CD4-positive, alpha-beta T cell treated with Interleukin-17A for 1 hour (primary cell): ENCODE results near the gene GINS2.
A peak's percentile ranks its signal among the peaks of the same experiment; 100 is the strongest.

Experiments used
- DNase-seq: peaks from one replicate; pipeline ENCODE4 v3.0.0-alpha.2; 2020

The GINS2 gene

GRCh38 chr16:85652431-85653221 lies 36.1 kb downstream of the GINS2 start:
- DNase-seq, result peak; percentile 13

GRCh38 chr16:85651629-85652430 lies 36.9 kb downstream of the GINS2 start:
- no peak for DNase-seq

DNA sequence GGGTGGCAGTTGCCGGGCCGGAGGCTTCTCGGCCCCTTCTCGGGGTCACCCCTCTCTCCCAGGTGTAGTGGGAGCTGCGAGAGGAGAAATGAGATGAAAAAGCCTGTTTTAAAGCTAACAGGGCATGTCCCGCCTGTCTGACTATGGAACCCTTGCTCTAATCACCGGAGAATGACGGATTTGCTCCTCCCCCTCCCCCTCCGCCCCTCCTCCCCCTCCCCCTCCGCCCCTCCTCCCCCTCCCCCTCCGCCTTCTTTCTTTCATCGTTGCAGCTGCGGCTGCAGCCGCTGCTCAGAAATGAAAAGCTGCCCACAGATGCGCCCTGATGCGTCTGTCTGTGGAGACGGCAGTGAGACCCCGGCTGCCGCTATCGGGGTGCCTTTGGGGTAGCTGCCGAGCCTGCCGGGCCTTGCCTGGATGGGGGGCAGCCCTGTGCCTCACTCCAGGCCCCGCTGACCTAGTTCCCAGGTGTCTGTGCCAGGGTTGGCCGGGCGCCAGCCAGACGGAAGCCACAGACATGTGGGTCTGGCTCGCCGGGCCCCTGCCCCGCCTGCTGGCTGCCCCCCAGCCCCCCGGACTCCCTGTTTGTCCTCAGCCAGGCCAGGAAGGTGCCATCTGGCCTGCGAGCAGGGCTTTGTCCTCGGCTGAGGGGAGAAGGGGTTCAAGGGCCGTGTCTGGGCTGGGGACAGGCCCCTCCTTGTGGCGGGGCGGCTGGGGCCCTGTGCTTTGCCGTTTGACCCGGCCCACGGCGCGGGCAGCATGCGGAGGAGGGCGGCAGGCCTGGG lies 37.7 kb downstream of the GINS2 start:
- DNase-seq, result no peak

GRCh38 chr16:85650135-85650843 lies 38.5 kb downstream of the GINS2 start:
- no peak for DNase-seq

GRCh38 chr16:85649411-85650134 lies 39.2 kb downstream of the GINS2 start:
- no peak for DNase-seq

DNA sequence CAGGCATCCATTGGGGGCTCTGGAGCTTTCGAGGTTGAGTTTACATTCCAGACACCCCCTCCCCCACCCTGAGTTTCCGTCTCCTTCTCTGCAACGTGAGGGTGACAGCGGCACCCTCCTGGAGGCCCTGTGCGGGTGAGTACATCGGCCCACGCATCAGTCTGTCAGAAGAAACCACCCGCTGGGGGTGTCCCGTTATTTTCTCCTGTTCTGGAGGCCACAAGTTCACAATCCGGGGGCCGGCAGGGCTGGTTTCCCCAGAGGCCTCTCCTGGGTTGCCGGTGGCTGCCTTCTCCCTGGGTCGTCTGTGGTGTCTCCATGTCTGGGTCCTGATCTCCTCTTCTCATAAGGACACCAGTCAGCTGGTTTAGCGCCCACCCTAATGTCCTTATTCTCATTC lies 39.9 kb downstream of the GINS2 start:
- DNase-seq, result no peak

DNA sequence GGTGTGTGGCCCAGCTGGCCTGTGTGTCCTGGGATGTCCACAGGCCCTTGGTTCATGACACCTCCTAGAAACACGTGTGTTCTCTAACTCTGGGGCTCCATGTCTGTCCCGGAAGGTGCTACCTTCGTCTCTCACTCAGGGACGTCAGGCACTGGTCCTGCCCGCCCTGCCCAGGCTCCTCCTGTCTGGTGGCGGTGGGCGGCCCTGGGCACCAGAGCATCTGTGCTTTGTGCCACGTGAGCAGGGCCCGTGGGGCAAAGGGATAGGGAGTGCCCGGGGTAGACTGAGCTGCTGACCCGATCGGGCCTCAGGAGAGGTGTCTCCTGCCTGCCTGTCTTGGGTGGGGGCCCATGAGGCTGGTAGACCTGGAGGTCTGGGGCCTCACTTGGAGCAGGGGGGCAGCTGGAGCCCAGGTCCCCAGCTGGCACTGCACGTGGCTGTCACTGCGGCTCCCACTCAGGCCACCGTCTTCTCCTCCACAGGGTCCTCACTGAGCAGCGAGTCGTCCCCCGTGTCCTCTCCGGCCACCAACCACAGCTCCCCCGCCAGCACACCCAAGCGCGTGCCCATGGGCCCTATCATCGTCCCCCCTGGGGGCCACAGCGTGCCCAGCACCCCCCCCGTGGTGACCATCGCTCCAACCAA lies 40.6 kb downstream of the GINS2 start:
- DNase-seq, result no peak

DNA sequence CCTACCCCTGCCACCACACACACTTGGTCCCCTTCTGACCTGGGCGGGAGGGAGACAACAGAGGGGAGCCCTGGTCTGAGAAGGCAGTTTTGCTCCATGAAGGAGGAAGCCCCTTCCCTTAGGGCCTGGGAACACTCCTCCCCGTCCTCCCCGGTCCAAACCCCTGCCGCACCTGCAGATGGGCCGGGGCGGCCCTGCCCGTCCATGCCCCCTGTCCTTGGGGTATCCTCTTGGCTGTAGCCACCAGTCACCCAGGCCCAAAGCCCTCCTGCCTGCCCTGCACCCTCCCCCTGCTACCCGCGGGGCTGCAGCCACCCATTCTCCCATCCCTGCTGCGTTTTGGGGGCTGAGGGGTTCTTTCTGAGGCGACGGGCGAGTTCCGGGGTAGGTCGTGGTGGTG lies 41.8 kb downstream of the GINS2 start:
- no peak for DNase-seq

DNA sequence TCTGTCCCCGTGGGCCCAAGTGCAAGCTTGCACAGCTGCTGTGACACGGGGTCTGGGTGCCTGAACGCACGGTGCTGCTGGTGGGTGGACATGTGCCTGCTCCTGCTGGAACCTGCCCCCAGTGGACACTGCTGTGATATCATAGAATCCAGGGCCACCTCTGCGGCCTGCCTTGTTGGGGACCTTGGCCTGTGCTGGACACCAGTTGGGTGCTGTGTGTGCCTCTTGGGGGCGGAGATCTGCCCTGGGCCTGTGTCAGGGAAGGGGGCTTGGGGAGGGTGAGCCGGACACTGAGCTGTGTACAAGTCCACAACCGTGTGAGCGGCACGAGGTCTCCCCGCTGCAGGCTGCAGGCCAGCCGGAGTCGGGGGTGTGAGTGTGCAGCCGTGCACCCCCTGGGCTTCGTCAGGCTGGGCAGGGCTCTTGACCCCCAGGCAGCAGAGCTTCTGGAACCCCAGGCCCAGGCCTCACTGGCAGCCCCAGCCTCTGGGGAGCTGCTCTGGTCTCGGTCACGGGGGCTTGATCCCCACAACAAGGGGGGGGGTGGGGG lies 42.3 kb downstream of the GINS2 start:
- no peak for DNase-seq

- DNase-seq, result no peak
Measured at GRCh38 chr16:85645021-85645589, 43.6 kb downstream of the GINS2 start.

GRCh38 chr16:85644093-85644712 lies 44.6 kb downstream of the GINS2 start:
- DNase-seq, result no peak

DNA sequence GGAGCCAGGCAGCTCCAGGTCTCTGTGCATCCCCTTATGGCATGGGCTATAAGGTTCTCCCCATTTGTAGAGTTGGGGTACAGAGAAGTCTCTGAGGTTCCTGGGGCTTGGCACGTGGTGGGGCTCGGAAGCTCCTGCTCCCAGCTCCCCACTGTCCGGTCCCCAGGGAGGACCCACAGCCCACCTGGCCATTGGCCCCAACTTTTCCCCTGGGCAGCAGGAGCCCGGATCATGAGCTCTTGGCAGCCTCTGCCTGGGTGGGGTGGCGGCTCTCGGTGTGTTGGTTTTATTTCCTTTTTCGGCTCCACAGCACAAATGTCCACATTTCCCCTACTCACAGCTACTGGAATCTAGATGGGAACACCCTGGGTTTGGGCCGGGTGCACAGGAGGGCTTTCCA lies 45.1 kb downstream of the GINS2 start:
- no peak for DNase-seq

GRCh38 chr16:85642762-85643358 lies 45.9 kb downstream of the GINS2 start:
- DNase-seq, result no peak

DNA sequence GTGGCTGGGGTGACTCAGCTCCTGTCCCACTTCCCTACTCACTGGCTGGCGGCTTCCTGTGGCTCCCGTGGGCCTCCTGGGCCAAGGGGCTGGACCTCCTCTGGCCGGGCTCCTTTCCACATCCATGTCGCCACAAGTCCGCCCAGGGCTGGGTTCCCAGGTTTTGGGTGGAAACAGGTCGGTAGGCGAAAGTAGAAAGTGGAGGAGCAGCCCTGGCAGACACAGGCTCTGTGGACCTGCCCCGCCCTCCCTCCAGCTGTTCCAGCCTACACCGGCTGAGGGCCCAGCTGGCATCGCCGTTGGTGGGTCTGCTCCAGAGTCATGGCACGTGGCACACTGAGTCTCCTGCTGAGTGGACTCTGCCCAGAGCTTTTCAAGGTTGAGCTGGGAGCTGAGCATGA lies 47.0 kb downstream of the GINS2 start:
- no peak for DNase-seq

DNA sequence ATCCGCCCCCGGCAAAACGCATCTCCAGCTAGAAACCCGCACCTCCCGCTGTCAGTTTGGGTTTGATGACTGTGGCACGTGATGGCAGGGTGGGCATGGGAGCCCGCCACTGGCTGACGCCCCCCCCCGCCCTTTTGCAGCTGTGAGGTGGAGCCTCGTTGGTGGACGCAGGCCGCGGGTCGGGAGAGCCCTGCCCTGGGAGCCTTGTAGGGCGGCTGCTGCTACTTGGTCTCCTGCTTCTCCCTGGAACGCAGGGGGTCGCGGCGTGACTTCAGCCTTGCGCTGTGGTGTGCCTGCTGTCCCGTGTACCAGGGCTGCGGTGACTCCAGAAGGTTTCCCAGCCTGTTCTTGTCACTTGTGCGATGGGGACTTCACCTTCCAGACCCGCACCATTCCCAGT lies 47.4 kb downstream of the GINS2 start:
- DNase-seq, result no peak

- no peak for DNase-seq
Measured at GRCh38 chr16:85640585-85640984, 48.2 kb downstream of the GINS2 start.

- DNase-seq, result no peak
Measured at GRCh38 chr16:85640254-85640558, 48.5 kb downstream of the GINS2 start.

- no peak for DNase-seq
Measured at GRCh38 chr16:85639529-85640253, 49.1 kb downstream of the GINS2 start.

- no peak for DNase-seq
Measured at GRCh38 chr16:85638695-85639409, 49.9 kb downstream of the GINS2 start.
